ENCODE results near the gene ADAT2. TPM values are rescaled to one million over a fixed set of nuclear protein-coding genes. Genes with fewer than 3 reads are reported as not detected.
A peak's percentile ranks its signal among the peaks of the same experiment; 100 is the strongest.

Gene ADAT2
- total and polyA plus RNA-seq, 2 of the 13 experiments (the other 11 are each of a cell fraction or from before 2014, with no cell fraction given) = 10.5 to 18.3 TPM

DNA sequence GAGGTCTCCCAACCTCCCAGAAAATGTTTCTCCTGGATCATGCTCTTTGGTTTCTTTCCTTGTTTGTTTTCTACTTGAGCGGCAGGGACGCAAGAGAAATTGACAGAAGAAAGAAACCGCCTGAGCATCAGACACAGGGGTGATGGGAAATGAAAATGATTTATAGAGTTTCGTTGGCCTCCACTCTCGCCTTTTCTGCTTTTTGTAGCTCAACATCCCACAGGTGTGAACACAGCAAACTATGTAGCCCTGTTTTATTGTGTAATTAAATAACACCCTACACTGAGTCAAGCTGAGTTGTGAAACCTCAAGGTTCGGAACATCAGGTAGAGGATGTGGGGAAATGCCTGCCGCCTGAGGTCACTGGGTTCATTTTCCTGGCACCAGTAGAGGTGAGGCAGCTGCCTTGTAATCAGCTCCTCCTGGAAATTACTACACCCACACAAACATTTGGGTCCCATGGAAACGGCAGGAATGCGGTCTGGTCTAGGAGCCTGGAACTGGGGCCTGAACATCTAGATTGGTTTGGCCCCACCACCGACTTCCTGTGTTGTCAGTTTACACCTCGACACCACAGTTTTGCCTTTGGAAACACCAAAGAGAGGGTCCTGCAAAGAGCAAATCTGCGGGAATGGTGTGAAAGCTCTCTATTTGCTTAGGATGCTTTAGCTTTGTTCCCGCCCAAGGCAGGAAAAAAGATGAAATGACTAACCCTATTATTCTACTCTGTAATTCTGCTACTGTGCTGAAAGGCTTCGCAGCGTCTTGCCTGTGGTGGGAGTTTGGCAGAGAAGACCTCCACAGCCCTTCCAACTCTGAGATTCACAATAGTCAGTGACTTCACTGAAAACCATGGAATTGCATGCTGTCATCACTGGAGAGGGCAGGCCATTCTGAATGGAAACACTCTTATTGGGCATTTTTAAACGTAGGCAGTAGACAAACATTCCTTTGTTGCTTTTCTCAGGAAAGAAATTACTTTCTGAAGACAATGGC lies 53.0 kb downstream of the ADAT2 start (continued):
- TF ChIP-seq, protein P1, sequence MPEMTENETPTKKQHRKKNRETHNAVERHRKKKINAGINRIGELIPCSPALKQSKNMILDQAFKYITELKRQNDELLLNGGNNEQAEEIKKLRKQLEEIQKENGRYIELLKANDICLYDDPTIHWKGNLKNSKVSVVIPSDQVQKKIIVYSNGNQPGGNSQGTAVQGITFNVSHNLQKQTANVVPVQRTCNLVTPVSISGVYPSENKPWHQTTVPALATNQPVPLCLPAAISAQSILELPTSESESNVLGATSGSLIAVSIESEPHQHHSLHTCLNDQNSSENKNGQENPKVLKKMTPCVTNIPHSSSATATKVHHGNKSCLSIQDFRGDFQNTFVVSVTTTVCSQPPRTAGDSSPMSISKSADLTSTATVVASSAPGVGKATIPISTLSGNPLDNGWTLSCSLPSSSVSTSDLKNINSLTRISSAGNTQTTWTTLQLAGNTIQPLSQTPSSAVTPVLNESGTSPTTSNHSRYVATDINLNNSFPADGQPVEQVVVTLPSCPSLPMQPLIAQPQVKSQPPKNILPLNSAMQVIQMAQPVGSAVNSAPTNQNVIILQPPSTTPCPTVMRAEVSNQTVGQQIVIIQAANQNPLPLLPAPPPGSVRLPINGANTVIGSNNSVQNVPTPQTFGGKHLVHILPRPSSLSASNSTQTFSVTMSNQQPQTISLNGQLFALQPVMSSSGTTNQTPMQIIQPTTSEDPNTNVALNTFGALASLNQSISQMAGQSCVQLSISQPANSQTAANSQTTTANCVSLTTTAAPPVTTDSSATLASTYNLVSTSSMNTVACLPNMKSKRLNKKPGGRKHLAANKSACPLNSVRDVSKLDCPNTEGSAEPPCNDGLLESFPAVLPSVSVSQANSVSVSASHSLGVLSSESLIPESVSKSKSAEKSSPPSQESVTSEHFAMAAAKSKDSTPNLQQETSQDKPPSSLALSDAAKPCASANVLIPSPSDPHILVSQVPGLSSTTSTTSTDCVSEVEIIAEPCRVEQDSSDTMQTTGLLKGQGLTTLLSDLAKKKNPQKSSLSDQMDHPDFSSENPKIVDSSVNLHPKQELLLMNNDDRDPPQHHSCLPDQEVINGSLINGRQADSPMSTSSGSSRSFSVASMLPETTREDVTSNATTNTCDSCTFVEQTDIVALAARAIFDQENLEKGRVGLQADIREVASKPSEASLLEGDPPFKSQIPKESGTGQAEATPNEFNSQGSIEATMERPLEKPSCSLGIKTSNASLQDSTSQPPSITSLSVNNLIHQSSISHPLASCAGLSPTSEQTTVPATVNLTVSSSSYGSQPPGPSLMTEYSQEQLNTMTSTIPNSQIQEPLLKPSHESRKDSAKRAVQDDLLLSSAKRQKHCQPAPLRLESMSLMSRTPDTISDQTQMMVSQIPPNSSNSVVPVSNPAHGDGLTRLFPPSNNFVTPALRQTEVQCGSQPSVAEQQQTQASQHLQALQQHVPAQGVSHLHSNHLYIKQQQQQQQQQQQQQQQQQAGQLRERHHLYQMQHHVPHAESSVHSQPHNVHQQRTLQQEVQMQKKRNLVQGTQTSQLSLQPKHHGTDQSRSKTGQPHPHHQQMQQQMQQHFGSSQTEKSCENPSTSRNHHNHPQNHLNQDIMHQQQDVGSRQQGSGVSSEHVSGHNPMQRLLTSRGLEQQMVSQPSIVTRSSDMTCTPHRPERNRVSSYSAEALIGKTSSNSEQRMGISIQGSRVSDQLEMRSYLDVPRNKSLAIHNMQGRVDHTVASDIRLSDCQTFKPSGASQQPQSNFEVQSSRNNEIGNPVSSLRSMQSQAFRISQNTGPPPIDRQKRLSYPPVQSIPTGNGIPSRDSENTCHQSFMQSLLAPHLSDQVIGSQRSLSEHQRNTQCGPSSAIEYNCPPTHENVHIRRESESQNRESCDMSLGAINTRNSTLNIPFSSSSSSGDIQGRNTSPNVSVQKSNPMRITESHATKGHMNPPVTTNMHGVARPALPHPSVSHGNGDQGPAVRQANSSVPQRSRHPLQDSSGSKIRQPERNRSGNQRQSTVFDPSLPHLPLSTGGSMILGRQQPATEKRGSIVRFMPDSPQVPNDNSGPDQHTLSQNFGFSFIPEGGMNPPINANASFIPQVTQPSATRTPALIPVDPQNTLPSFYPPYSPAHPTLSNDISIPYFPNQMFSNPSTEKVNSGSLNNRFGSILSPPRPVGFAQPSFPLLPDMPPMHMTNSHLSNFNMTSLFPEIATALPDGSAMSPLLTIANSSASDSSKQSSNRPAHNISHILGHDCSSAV (CRISPR knock-in tag; IDR thresholded peaks at IDR 0.05; ENCODE audit: borderline replicate concordance) = no peak
- TF ChIP-seq KMT2B (CRISPR knock-in tag; IDR thresholded peaks at IDR 0.05) (peak; percentile 64), ELF4 (CRISPR knock-in tag; IDR thresholded peaks at IDR 0.05; ENCODE audit: borderline replicate concordance) (no peak), SMAD1 (CRISPR knock-in tag; IDR thresholded peaks at IDR 0.05; ENCODE audit: borderline replicate concordance, low read depth) (no peak), RNF2 (conservative IDR thresholded peaks at IDR 0.05; ENCODE audit: low read depth) (no peak), AKAP8 (CRISPR knock-in tag; IDR thresholded peaks at IDR 0.05) (no peak), FIP1L1 (IDR thresholded peaks at IDR 0.05; ENCODE audit: borderline replicate concordance, insufficient read depth, low read depth, low read length) (no peak), YEATS2 (CRISPR knock-in tag; IDR thresholded peaks at IDR 0.05; ENCODE audit: borderline replicate concordance) (peak; percentile 57; the same call in 1 of the 2 replicates), ZNF746 (CRISPR knock-in tag; IDR thresholded peaks at IDR 0.05) (peak; percentile 69), BCL6 (CRISPR knock-in tag; IDR thresholded peaks at IDR 0.05) (peak; percentile 85), ZBTB38 (CRISPR knock-in tag; IDR thresholded peaks at IDR 0.05) (0 out of 2 replicates have a peak, but pooled peaks have one; percentile 14), KLF12 (CRISPR knock-in tag; IDR thresholded peaks at IDR 0.05; ENCODE audit: borderline replicate concordance) (no peak), ZNF34 (CRISPR knock-in tag; IDR thresholded peaks at IDR 0.05; ENCODE audit: borderline replicate concordance) (0 out of 2 replicates have a peak, but pooled peaks have one; percentile 32), ZNF558 (CRISPR knock-in tag; IDR thresholded peaks at IDR 0.05; ENCODE audit: borderline replicate concordance) (no peak), ESRRA (CRISPR knock-in tag; IDR thresholded peaks at IDR 0.05; ENCODE audit: low read depth) (0 out of 2 replicates have a peak, but pooled peaks have one; percentile 45)
- TF ChIP-seq, protein P2, sequence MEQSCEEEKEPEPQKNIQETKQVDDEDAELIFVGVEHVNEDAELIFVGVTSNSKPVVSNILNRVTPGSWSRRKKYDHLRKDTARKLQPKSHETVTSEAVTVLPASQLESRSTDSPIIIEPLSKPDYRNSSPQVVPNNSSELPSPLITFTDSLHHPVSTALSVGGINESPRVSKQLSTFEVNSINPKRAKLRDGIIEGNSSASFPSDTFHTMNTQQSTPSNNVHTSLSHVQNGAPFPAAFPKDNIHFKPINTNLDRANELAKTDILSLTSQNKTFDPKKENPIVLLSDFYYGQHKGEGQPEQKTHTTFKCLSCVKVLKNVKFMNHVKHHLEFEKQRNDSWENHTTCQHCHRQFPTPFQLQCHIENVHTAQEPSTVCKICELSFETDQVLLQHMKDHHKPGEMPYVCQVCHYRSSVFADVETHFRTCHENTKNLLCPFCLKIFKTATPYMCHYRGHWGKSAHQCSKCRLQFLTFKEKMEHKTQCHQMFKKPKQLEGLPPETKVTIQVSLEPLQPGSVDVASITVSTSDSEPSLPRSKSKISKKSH (CRISPR knock-in tag; IDR thresholded peaks at IDR 0.05; ENCODE audit: borderline replicate concordance) = no peak
- TF ChIP-seq, protein P3, sequence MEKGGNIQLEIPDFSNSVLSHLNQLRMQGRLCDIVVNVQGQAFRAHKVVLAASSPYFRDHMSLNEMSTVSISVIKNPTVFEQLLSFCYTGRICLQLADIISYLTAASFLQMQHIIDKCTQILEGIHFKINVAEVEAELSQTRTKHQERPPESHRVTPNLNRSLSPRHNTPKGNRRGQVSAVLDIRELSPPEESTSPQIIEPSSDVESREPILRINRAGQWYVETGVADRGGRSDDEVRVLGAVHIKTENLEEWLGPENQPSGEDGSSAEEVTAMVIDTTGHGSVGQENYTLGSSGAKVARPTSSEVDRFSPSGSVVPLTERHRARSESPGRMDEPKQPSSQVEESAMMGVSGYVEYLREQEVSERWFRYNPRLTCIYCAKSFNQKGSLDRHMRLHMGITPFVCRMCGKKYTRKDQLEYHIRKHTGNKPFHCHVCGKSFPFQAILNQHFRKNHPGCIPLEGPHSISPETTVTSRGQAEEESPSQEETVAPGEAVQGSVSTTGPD (CRISPR knock-in tag; IDR thresholded peaks at IDR 0.05) = peak; percentile 86
